Hematopoietic multipotent progenitor cell treated with erythropoietin and hydrocortisone succinate and interleukin-3 and kit ligand, for 6 days (in vitro differentiated cells): ENCODE measurements around the gene PFKFB1.
"Not testable (repeated sequence)": the region's sequence is repeated elsewhere in the genome, so short reads cannot be mapped to it uniquely, and the experiment has no call there.

Source experiments
- DNase-seq: peaks from one replicate; pipeline ENCODE4 v3.0.0-alpha.2; 2015

PFKFB1 gene

DNA sequence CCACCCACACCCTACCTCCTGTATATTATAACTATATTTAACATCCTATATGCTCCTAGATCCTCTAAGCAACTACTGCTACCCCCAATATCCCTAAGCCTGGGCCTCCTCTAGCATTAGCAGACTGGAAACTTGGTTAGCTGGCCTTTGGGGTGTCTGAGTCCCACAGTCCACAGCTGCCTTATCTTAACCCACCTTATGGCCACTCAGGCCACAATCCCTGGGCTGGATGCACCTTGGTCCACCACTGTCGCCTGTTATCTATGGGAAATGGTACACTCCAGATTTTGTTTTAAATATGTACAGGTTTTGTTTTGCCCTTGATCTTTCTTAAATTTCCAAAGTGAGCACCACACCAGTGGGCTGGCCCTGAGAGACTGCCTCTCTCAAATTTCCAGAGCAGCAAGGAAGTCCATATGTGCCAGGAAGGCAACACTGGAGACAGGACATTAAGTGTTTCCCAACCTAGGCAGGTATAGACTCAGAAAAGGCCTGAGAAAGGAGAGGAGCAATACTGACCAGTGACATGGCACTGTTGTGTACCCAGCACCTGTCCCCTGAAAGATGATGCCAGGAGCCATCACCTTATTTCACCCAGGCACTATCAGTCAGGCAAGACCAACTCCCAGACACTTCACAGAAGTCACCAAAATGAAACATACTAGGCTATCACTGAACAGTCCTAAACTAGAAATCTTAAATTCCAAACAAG lies 921 bp downstream of the PFKFB1 start:
- no peak for DNase-seq

DNA sequence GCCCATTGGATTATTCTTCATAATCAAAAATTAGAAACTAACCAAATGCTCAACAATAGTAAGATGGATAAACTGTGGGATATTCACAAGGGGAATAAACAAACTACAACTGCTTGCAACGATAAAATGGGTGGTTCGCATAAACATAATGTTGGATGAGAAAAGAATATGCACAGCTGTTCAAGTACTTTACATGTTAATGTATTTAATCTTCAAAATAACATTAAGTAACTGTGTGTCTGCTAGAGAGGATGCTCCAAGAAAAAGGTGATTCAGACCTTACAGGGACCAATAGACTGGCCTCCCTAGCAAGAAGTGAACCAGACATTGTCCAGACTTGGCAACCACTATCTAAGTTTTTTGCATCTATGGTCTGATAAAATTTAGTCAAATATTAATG lies 2.3 kb downstream of the PFKFB1 start:
- no peak for DNase-seq

DNA sequence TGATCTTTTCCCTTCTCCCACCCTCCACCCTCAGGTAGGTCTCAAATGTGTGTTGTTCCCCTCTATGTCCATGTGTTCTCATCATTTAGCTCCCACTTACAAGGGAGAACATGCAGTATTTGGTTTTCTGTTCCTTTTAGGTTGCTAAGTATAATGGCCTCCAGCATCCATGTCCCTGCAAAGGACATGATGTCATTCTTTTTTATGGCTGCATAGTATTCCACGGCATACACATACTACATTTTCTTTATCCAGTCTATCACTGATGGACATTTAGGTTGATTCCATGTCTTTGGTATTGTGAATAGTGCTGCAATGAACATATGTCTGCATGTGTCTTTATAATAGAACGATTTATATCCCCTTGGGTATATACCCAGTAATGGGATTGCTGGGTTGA lies 10.7 kb downstream of the PFKFB1 start:
- DNase-seq = not testable (repeated sequence)

- DNase-seq = no peak
Observed at GRCh38 chrX:54980334-54980733, 13.7 kb downstream of the PFKFB1 start.

GRCh38 chrX:54979432-54979831 lies 14.6 kb downstream of the PFKFB1 start:
- DNase-seq = no peak

- DNase-seq = no peak
Observed at GRCh38 chrX:54978448-54978847, 15.5 kb downstream of the PFKFB1 start.

DNA sequence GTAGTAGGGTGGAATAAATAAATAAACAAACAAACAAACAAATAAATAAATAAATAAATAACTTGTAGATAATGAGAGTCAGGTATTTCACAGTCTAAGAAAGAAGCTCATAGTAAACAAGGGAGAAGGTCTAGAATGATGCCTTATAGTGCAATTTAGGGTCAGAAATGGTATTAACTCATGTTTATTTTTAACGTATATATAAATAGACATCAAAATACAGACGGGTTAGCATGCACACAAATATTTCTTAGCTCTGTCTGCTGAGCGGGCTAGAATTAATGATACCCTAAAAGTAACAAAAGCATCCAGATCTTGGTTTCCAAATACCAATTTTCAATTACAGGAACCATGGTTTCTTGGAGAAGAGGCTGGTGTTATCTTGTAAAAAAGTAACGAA lies 16.6 kb downstream of the PFKFB1 start:
- DNase-seq = no peak

DNA sequence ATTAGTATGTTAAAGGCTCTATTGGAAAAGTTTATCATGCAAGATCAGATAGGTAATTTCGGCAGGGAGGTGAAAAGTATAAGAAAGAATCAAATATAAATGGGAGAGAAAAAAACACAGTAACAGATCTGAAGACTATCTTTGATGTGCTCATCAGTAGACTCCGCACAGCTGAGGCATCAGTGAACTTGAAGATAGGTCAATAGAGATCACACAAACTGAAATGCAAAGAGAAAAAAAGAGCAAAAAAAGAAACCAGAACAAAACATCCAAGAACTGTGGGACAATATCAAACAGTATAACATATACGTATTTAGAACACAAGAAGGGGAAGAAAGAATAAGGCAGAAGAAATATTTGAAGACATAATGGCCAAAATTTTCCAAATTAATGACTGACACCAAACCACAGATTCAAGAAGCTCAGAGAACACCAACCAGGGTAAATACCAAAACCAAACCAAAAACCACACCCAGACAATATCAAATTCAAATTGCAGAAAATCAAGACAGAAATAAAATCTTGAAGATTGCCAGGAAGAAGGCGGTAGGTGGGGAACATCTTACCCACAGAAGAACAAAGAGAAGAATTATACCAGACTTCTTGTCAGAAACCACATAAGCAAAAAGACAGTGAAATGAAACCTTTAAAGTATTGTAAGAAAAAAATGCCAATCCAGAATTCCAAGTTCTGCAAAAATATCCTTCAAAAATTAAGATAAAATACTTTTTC lies 29.1 kb downstream of the PFKFB1 start:
- DNase-seq = no peak

DNA sequence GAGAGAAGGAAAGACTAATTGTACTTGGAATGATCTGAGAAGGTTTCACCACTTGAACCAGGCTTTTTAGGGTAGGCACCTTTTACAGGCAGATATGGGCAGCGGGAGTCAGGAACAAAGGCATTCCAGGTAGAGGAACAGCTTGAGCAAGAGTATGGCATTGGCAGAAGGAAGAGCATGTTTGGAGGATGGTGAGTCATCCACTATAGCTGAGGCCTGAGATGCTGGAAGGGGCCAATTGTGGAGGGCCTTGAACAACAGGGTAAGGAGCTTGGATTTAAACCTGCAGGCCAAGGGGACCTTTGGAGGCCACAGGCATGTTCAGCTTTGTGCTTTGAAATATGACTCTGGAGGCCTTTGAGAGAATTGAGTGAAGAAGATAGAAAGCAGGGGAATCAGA lies 32.2 kb downstream of the PFKFB1 start:
- no peak for DNase-seq

DNA sequence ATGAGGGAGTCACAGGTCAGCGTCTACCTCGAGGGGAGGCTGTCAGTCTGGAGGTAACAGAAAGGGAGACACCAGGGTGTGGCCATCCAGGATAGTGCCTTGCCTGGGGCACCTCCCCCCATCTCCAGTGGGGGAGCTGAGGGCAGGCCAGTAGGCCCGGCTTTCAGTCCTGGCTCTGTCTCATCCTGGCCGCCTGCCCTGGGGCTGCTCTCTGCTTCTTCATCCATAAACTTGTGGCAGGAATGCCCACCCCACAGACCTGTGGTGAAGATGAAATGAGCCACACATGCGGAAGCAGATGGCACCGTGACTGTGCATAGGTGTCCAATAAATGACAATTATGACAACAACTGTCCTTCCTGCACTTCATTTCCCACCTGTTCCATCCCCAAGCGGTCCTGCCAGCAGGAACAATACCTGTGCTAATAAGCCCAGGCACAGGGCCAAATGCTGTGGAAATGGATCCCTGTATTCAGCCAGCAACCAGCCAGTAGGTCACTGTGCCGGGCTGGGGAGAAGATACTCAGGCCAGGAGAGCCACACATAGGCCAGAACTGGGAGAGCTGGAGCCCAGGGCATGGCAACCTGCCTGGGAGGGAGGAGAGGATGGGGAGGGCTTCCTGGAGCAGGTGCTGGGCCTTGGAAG lies 43.1 kb downstream of the PFKFB1 start:
- no peak for DNase-seq

- DNase-seq = no peak
Observed at GRCh38 chrX:54945224-54945623, 48.8 kb downstream of the PFKFB1 start.

DNA sequence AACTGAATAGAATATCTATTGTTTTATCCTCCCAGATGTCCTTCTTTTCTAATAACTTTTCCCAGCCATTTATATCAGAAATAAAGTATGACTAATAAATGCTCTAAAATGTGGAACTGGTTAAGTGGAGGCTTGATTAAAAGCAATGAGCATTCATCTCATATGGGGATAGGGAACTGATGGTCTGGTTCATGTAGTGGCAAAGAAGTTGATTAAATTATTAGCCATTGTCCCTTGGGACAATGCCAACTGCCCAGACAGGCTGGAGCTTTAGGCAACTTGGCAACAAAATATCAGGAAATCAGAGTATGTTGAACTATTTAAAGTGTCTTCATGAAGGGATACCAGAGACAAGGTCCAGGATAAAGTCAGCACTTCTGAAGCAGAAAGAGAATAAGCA lies 49.2 kb downstream of the PFKFB1 start:
- no peak for DNase-seq

DNA sequence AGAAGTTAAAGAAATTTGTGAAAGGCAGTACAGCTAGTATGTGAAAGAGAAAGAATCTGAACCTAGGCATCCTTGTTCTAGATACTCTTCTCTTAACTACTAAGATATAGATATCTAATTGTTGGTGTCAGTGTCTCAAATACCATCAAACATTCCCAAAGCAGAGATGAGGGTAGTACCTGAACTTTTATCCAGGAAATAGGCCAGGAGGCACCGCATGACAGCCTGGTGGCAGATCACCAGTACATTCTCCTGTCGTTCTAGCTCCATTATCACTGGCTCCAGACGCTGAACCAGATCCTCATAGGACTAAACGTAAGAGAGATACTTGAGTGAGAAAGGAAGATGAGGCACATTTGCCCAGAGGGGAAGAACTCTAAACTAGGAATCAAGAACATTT lies 56.6 kb downstream of the PFKFB1 start:
- no peak for DNase-seq

DNA sequence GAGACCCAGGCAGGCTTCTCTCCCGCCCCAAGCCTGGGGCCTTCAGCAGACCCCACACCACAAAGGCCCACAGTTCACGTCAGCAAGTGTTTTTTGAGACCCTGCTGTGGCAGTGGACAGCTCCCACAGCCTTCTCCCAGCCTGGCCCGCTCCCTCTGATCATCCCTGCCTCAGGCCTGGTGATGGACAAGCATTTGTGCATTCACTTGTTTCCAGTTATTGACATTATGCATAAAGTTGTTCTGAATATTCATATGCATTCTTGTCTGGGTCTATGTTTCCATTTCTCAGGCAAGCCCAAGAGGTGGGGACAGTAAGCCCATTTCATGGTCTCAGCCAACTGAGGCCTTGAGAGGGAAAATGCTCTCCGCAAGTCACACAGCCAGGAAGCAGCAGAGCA lies 58.7 kb downstream of the PFKFB1 start:
- no peak for DNase-seq

- DNase-seq = no peak
Observed at GRCh38 chrX:54934890-54935289, 59.1 kb downstream of the PFKFB1 start.

GRCh38 chrX:54934058-54934457 lies 59.9 kb downstream of the PFKFB1 start:
- no peak for DNase-seq

DNA sequence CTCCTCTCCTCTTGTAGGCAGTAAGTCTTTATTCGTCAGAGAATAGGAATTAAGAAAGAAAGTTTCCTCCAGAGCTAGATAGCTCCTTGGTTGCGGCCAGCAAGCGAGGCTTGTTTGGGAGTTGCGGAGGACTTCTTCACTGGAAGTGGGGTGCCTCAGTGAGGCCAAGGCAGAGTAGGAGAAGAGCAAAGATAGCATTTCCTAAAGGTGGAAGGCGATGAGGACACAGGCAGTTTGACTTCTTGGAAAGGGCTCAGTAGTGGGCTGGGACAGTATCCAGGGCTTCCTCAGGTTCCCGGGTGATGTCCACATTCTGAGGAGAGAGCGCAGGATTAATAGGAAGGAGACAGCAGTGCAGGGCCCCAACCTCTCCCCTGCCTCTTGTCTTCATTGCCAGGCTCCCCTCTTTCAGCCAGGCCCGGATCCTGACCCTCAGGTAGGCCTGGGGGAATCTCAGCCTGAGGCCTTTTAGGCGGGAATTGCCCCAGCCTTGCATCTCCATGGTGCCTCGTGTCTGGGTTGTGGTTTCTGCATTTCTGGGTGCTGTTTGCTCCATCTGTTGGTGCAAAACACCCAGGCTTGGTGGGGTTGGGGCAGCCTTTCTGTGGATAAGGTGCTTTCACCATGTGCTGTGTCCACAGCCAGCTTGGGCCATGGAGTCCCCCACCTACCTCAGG lies 60.7 kb downstream of the PFKFB1 start:
- DNase-seq = no peak

GRCh38 chrX:54931107-54931506 lies 62.9 kb downstream of the PFKFB1 start:
- no peak for DNase-seq

DNA sequence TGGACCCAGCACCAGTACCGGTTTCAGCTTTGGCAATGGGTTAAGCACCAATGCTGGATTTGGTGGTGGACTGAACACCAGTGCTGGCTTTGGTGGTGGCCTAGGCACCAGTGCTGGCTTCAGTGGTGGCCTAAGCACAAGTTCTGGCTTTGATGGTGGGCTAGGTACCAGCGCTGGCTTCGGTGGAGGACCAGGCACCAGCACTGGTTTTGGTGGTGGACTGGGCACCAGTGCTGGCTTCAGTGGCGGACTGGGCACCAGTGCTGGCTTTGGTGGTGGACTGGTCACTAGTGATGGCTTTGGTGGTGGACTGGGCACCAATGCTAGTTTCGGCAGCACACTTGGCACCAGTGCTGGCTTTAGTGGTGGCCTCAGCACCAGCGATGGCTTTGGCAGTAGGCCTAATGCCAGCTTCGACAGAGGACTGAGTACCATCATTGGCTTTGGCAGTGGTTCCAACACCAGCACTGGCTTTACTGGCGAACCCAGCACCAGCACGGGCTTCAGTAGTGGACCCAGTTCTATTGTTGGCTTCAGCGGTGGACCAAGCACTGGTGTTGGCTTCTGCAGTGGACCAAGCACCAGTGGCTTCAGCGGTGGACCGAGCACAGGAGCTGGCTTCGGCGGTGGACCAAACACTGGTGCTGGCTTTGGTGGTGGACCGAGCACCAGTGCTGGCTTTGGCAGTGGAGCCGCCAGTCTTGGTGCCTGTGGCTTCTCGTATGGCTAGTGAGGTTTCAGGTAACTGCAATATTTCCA lies 63.5 kb downstream of the PFKFB1 start:
- no peak for DNase-seq

GRCh38 chrX:54928876-54929275 lies 65.1 kb downstream of the PFKFB1 start:
- no peak for DNase-seq

DNA sequence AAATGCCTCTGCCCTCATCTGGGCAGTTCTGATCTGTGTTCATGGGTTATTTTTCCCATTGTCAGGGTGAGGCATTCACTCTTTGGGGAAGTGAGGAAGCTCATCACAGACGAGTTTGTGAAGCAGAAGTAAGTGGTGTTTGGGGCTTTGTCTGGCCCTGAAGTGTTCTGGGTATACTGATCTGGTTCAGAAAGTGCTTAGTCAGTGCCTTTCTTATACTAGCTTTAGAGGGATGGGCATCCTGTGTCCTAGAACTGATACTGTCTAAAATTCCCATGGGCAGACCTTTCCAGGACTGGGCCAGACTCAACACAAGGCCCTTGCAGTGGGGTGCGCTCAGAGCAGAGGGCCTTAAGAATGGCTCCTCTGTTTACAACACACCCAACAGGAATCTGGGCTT lies 67.0 kb downstream of the PFKFB1 start:
- DNase-seq = no peak

- DNase-seq = no peak
Observed at GRCh38 chrX:54923376-54923775, 70.6 kb downstream of the PFKFB1 start.

GRCh38 chrX:54922547-54922946 lies 71.4 kb downstream of the PFKFB1 start:
- no peak for DNase-seq
